NCI-H1105 (cell line): ENCODE results near the gene OR1I1.

Experiments
- DNase-seq: peaks from one replicate; lab custom pipeline; 2025; lab: John Stamatoyannopoulos, UW

OR1I1 gene

DNA sequence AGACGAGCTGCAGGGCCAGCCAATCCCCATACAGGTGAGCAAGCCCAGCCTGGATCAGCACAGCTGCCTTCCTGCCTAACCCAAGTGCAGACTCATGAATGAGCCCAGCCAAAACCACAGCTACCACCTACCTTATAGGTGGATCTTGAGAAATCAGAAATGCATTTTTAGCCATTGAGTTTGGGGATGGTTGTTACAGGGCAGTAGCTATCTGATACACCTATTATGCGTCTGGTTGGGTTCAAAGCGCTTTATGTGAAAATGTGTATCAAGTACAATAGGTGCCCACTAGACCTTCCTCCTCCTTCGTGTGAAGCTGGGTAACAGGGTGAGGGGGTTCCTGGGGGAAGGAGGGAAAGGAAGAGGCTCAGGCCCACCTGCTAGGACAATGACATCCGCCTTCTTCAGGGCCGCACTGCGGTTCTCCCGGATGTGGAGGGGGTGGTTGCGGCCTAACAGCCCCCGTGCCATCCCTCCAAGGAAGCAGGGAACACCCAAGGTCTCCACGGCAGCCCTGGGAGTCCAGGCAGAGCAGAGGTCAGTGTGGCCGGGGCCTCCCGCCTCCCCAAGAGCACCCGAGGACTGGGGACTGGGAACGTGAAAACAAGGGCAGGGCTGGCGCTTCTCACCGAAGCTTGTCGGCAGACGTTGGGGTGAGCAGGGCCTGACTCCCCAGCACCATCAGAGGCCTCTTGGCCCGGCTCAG lies 36.9 kb downstream of the OR1I1 start:
- no peak for DNase-seq

DNA sequence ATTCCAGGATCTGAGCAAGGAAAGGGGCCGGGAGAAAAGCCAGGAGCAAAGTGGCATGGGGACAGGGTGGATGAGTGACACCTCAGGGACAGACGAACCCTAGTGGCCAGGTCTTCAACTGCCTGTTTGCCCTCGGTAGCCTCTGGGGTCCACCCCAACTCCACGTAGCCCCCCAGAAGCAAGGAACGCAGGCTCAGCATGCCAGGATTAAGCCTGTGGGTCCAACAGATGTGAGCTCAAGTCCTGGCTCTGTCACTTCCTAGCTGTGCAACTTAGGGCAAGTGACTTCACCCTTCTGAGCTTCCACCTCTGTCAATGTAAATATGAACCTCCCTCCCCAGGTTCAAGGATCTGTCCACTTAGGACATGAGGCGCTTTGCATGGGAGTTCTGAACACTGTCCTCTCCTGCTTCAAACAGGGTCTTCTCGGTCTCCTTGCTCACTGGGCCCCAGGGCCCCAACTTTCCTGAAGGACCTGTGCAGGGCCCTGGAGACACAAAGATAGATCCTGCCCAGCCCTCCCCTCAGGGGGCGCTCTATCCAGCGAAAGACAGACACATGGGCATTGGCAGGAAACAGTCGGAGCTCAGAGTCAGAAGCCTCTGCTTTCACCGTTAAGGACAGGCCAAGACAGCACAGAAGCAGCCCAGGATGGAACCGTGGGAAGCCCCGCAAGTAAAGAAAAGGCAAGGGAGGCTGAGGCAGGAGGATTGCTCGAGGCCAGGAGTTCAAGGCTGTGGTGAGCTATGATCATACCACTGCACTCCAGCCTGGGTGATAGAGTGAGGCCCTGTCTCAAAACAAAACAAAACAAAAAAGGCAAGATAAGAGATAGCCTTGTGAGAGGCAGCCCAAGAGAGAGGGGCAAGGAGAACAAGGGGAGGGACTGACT lies 38.4 kb downstream of the OR1I1 start:
- no peak for DNase-seq

DNA sequence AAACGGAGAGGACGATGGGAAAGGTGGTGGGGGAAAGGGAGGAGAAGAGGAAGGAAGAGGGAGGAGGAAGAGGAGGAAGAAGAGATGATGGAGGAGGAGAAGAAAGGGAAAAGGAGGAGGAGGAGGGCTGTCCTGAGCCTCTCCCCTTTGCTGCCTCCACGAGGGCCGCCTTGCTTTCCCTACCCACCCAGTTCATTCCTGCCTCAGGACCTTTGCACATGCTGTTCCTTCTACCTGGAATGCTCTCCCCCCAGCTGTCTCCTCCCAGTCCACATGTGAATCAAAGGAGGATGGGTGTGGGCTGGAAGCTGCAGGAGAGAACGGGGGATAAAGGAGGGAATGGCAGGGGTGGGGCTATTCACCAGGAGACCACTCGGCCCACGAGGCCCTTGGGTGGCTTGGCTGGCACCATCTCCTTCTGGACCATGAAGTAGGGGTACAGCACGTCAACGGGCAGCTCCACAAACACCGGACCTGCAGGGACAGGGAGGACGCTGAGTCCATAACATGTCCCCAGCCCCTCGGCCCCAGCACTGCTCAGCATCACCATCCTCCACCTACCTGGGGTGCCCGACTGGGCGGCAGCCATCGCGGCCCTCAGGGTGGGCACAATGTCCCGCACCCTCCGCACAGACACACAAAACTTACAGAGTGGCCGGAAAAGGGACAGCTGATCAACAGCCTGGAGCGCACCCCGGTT lies 40.5 kb downstream of the OR1I1 start:
- no peak for DNase-seq

DNA sequence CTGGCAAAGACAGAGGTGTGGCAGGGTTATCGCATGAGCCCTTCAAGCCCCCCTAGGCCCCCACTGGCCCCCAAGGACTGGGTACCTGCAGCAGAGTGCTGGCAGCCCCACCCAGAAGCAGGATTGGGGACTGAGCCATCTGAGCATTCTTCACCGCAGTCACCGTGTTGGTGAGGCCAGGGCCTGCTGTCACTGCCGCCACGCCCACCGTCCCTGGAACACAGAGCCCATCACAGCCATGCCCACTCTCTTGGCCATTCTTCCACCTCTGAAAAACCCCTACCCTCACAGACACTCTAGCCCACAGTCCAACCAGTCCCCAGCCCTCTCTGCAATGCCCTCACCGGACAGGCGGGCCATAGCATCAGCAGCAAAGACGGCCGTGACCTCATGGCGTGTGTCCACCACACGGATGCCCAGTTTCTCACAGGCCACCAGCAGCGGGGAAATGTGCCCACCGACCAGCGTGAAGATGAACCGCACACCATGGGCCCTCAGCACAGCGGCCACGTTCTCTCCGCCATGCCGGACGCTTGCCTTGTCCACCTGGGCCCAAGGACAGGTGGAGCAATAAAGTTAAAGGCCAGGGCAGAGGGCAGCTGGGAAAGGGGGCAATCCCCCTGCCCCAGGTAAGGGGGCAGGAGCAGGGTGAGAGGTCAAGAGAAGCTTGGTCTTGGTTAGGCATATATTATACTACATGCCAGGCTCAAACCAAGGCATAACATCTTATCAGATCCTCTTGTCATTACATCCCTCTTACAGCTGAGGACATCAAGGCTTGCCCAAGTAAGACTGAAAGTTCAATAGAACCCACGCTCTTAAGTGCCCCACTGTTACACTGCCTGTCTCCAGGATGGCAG lies 41.2 kb downstream of the OR1I1 start:
- DNase-seq = no peak

DNA sequence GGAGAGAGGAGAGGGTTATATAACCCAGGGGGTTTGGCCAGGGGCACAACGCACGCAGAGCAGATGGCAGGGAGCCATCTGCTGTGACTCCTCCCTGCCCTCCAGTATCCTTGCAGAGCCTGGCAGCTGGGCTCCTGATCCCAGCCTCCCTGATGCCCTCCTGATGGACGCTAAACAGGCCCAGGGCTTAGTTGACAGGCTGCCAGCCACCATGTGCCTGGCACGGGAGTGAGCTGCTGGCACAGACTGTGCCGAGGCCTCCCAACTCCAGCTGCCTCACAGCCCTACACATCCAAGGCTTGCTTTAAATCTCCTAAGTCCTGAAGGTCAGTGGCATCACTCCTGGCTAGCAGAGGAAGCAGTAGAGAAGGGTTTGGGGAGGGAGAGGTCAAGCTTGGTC lies 41.9 kb downstream of the OR1I1 start:
- peak; percentile 50 for DNase-seq

- no peak for DNase-seq
Observed at GRCh38 chr19:15124572-15125231, 42.7 kb downstream of the OR1I1 start.

DNA sequence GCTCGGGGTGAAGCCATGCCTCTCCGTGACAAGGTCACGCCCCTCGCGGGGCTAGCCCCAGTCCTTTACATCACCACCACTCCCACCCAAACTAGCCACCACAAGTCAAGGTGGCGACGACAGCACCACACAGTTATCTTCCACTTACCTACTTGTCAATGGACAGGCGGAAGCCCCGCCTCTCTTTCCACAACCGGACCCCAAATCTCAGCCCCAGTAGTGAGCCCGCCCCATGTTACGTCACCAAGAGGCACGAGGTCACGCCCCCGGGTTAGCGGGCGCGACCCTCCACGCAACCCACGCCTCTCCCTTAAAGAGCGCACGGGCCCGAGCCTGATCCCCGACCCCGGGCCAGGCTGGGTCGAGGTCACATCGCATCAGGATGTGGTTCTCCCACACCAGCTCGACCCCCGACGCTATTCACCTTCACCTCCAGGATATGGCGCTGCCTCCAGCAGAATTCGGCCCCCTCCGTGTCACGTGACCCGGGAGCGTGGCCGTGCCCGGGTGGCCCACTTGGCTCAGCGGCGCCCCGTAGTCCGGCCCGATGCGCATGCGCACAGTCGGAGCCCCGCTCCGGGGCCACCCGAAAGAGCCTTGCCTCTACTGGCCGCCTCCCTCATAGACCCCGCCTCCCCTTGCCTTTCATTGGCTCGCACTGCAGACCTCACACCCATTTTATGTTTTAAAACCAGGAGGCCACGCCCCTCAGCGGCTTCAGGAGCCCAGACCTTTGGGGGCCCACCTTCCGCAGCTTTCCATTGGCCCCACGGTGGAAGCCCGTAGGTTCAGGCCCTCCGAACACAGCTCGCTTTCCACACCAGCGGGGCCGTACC lies 43.4 kb downstream of the OR1I1 start:
- DNase-seq = peak; percentile 99

- DNase-seq = no peak
Observed at GRCh38 chr19:15126131-15126910, 44.3 kb downstream of the OR1I1 start.

DNA sequence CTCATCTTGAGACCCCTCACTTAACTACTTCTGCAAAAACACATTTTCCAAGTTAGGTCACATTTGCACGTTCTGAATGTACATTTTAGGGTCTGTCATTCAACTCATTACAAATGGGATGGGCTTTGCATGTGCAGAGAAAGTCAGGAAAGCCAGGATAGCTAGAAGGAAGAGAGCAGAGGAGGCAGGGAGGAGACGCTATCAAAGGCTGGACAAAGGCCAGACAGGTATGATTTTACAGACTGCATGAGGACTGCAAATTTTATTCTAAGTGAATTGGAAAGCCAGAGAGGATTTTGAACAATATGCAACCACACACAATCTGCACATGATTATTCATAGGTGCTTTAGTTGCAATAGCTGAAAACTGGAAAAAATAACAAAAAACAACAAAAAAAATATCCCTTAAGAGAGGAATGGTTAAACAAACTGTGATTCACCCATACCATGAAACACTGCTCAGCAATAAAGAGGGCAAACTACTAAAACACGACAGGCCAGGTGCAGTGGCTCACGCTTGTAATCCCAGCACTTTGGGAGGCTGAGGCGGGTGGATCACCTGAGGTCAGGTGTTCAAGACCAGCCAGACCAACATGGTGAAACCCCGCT lies 46.3 kb downstream of the OR1I1 start:
- DNase-seq = no peak

GRCh38 chr19:15129856-15130585 lies 48.0 kb downstream of the OR1I1 start:
- no peak for DNase-seq

- no peak for DNase-seq
Observed at GRCh38 chr19:15136234-15136954, 54.4 kb downstream of the OR1I1 start.

GRCh38 chr19:15137777-15138176 lies 55.8 kb downstream of the OR1I1 start:
- no peak for DNase-seq

DNA sequence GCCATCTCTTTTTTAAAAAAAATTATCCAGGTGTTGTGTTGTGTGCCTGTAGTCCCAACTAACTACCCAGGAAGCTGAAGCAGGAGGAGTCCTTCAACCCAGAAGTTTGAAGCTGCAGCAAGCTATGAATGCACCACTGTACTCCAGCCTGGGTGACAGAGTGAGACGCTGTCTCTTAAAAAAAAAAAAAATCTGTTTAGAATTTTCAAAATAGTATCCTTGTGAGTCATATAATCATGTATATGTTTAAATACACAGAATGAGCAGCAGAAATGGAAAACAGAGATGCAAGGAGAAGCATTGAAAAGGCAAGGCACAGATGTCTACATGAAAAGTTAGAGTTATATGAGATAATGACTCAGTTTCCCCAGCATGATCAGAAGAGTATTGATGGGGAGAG lies 56.4 kb downstream of the OR1I1 start:
- DNase-seq = no peak

DNA sequence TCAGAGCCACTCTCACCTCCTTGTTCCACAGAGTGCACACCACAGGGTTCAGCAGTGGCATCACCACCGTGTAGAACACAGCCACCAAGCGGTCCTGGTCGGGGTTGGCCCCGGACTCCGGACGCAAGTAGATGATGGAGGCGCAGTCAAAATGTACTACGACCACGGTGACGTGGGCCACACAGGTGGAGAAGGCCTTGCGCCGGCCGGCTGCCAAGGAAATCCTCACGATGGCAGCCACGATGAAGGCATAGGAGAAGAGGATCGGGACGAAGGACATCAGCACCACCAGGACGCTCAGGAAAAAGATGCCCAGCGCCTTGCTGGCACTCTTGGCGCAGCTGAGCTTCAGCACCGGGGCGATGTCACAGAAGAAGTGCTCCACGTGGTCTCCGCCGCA lies 59.1 kb downstream of the OR1I1 start:
- DNase-seq = no peak

- no peak for DNase-seq
Observed at GRCh38 chr19:15142313-15142712, 60.3 kb downstream of the OR1I1 start.
